Retina (tissue), 1 donor: ENCODE results near the gene RHOXF2B.
"Not testable (repeated sequence)": the region's sequence is repeated elsewhere in the genome, so short reads cannot be mapped to it uniquely, and the experiment has no call there.

Experiments used
- DNase-seq: peaks from one replicate; pipeline ENCODE4 v3.0.0-alpha.2; 2016

RHOXF2B gene

GRCh38 chrX:120077590-120077989, at the start of gene RHOXF2B:
RHOXF2B (minus strand) TSS chrX:120077690; CDS start chrX:120077552, 138 bp downstream.
- not testable (repeated sequence) for DNase-seq

GRCh38 chrX:120125444-120125843, 48.0 kb upstream of the RHOXF2B start:
- DNase-seq, result no peak

- no peak for DNase-seq
These were observed 42.7 kb upstream of the RHOXF2B start for GRCh38 chrX:120120223-120120622.

GRCh38 chrX:120115438-120115963, 38.0 kb upstream of the RHOXF2B start, which contains the start of gene RHOXF1:
RHOXF1 (minus strand) TSS chrX:120115913; CDS start chrX:120115862, 51 bp downstream.
- DNase-seq, result no peak

GRCh38 chrX:120111611-120112010, 34.1 kb upstream of the RHOXF2B start:
- no peak for DNase-seq

- no peak for DNase-seq
These were observed 31.9 kb upstream of the RHOXF2B start for GRCh38 chrX:120109378-120109777.

GRCh38 chrX:120104707-120105106, 27.2 kb upstream of the RHOXF2B start:
- DNase-seq, result not testable (repeated sequence)

- not testable (repeated sequence) for DNase-seq
These were observed 23.6 kb upstream of the RHOXF2B start for GRCh38 chrX:120101057-120101456.

- no peak for DNase-seq
These were observed 12.7 kb upstream of the RHOXF2B start for GRCh38 chrX:120090208-120090607.

GRCh38 chrX:120087289-120088017, 10.0 kb upstream of the RHOXF2B start:
- DNase-seq, result no peak

- not testable (repeated sequence) for DNase-seq
These were observed 8.2 kb upstream of the RHOXF2B start for GRCh38 chrX:120085553-120086185.

- DNase-seq, result not testable (repeated sequence)
These were observed 11.3 kb downstream of the RHOXF2B start for GRCh38 chrX:120066169-120066568.

- DNase-seq, result not testable (repeated sequence)
These were observed 34.8 kb downstream of the RHOXF2B start for GRCh38 chrX:120042712-120043111.

GRCh38 chrX:120042247-120042646, 35.2 kb downstream of the RHOXF2B start:
- not testable (repeated sequence) for DNase-seq

- DNase-seq, result not testable (repeated sequence)
These were observed 37.3 kb downstream of the RHOXF2B start for GRCh38 chrX:120040176-120040575.

GRCh38 chrX:120039087-120039733, 38.3 kb downstream of the RHOXF2B start:
- not testable (repeated sequence) for DNase-seq

- DNase-seq, result no peak
These were observed 40.8 kb downstream of the RHOXF2B start for GRCh38 chrX:120036704-120037103.

- DNase-seq, result not testable (repeated sequence)
These were observed 41.8 kb downstream of the RHOXF2B start for GRCh38 chrX:120035522-120036309.

GRCh38 chrX:120029354-120029753, 48.1 kb downstream of the RHOXF2B start:
- no peak for DNase-seq

GRCh38 chrX:120023259-120023658, 54.2 kb downstream of the RHOXF2B start:
- no peak for DNase-seq

- DNase-seq, result no peak
These were observed 54.7 kb downstream of the RHOXF2B start for GRCh38 chrX:120022763-120023162.
